Measurements from ENCODE around the gene CD52.

DNA sequence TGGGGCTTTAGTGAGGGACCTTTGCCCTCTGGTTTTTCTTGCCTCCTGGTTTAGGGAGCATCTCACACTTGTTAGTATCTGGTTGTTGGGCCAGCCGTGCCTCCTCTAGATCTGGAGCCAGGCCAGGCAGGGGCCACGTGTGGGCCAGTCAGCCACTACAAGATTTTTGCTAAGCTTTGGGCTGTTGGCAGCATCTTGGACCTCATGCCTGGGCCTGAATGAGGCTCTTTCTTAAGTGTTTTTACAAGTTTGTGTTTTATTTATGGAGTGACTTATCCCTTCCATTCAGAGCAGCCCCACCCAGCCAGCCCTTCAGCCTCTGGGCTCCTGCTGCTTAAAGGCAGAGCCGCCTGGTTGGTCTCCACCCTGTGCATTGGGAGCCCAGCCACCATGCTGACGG, 39.5 kb upstream of the CD52 start:
- TF ChIP-seq CTCF (IDR thresholded peaks at IDR 0.05; ENCODE audit: low read depth, low read length) (no peak), EZH2phosphoT487 (IDR thresholded peaks at IDR 0.05; ENCODE audit: low read depth) (no peak)
